Astrocyte (in vitro differentiated cells and primary cell): ENCODE results near the gene FBN2. TPM values are rescaled to one million over a fixed set of nuclear protein-coding genes. Genes with fewer than 3 reads are reported as not detected.

Experiments
- DNase-seq: peaks from one replicate; pipeline ENCODE4 v3.0.0-alpha.2; 2010; ENCODE audit warnings: low read depth
- FAIRE-seq: peaks from 2 replicates; lab custom pipeline; 2011; peaks lifted over from hg19 to GRCh38; lab: Jason Lieb, UNC
- H2AFZ ChIP-seq: 2 replicates; pipeline ENCODE4 v1.6.0; 2012; ENCODE audit warnings: low read depth, low read length, inconsistent platforms
- H3K27ac ChIP-seq: 2 replicates; pipeline ENCODE4 v1.5.1; 2011; ENCODE audit warnings: low read depth, low read length, inconsistent platforms
- H3K27me3 ChIP-seq: 2 replicates; pipeline ENCODE4 v1.6.0; 2011; ENCODE audit warnings: low read length, inconsistent platforms; ENCODE audit not compliant: insufficient read depth
- H3K36me3 ChIP-seq: 2 replicates; pipeline ENCODE4 v1.5.1; 2011; ENCODE audit warnings: low read length, inconsistent platforms; ENCODE audit not compliant: insufficient read depth
- H3K4me1 ChIP-seq: 2 replicates; pipeline ENCODE4 v1.5.1; 2011; ENCODE audit warnings: low read length, inconsistent platforms; ENCODE audit not compliant: insufficient read depth
- H3K4me2 ChIP-seq: 2 replicates; pipeline ENCODE4 v1.6.0; 2012; ENCODE audit warnings: low read length, inconsistent platforms
- H3K4me3 ChIP-seq: 2 replicates; pipeline ENCODE4 v1.5.1; 2011; ENCODE audit warnings: low read depth, mild to moderate bottlenecking, low read length, inconsistent platforms; ENCODE audit not compliant: insufficient read depth
- H3K79me2 ChIP-seq: 2 replicates; pipeline ENCODE4 v1.6.0; 2012; ENCODE audit warnings: mild to moderate bottlenecking, low read length, inconsistent platforms; ENCODE audit not compliant: insufficient read depth
- H3K9ac ChIP-seq: 2 replicates; pipeline ENCODE4 v1.6.0; 2012; ENCODE audit warnings: mild to moderate bottlenecking, low read length, inconsistent platforms
- H3K9me3 ChIP-seq: 2 replicates; pipeline ENCODE4 v1.5.1; 2012; ENCODE audit warnings: low read depth, mild to moderate bottlenecking, low read length, inconsistent platforms; ENCODE audit not compliant: insufficient read depth
- H4K20me1 ChIP-seq: 2 replicates; pipeline ENCODE4 v1.6.0; 2012; ENCODE audit warnings: low read length, inconsistent platforms; ENCODE audit not compliant: insufficient read depth
- H3K27ac Mint-ChIP-seq: one replicate; pipeline ENCODE4 v1.8.0; 2021; ENCODE audit warnings: mild to moderate bottlenecking, mixed read lengths; ENCODE audit not compliant: unreplicated experiment
- H3K27me3 Mint-ChIP-seq: one replicate; pipeline ENCODE4 v1.8.0; 2021; ENCODE audit warnings: low read depth, mixed read lengths; ENCODE audit not compliant: unreplicated experiment
- H3K36me3 Mint-ChIP-seq: one replicate; pipeline ENCODE4 v1.8.0; 2021; ENCODE audit warnings: low read depth, mixed read lengths; ENCODE audit not compliant: unreplicated experiment
- H3K4me1 Mint-ChIP-seq: one replicate; pipeline ENCODE4 v1.8.0; 2021; ENCODE audit warnings: low read depth, mixed read lengths; ENCODE audit not compliant: unreplicated experiment
- H3K4me3 Mint-ChIP-seq: one replicate; pipeline ENCODE4 v1.8.0; 2021; ENCODE audit warnings: mild to moderate bottlenecking, moderate library complexity, mixed read lengths; ENCODE audit not compliant: unreplicated experiment
- H3K9me3 Mint-ChIP-seq: one replicate; pipeline ENCODE4 v1.8.0; 2021; ENCODE audit warnings: mild to moderate bottlenecking, mixed read lengths; ENCODE audit not compliant: unreplicated experiment
- CTCF ChIP-seq: IDR thresholded peaks from 2 replicates; pipeline ENCODE4 v1.5.1; 2011; ENCODE audit warnings: low read depth, mild to moderate bottlenecking, inconsistent platforms, low read length, moderate library complexity; ENCODE audit not compliant: insufficient read depth
- EZH2 ChIP-seq: IDR thresholded peaks from 2 replicates; pipeline ENCODE4 v1.6.1; 2012; ENCODE audit warnings: mild to moderate bottlenecking, low read length, inconsistent platforms; ENCODE audit not compliant: insufficient read depth
- total RNA-seq: library from RNA; stranded (reverse); gene quantifications from 2 replicates; pipeline ENCODE4 v1.2.1, GENCODE V29; 2021

The FBN2 gene
- total RNA-seq, 1 donor from 2014 or later = 176 TPM

GRCh38 chr5:128579639-128580038, 41.6 kb upstream of the FBN2 start:
- H2AFZ ChIP-seq = no peak overlapping the region
- Mint-ChIP-seq H3K27ac (peak overlapping the region; percentile 92), H3K27me3 (no peaks in the 10 kb centered on the region), H3K4me3 (no peak overlapping the region), H3K4me1 (peaks cover 19% of the 10 kb centered on the region), H3K9me3 (no peaks in the 10 kb centered on the region), H3K36me3 (no peaks in the 10 kb centered on the region)
- no peak overlapping the region for H3K4me3 ChIP-seq
- H4K20me1 ChIP-seq = no peaks in the 10 kb centered on the region
- H3K4me2 ChIP-seq = no peak overlapping the region
- no peak for TF ChIP-seq CTCF
- no peak for TF ChIP-seq EZH2
- no peaks in the 10 kb centered on the region for H3K36me3 ChIP-seq
- no peak overlapping the region for H3K27ac ChIP-seq
- peak; percentile 4 for DNase-seq
- no peaks in the 10 kb centered on the region for H3K79me2 ChIP-seq
- no peaks in the 10 kb centered on the region for H3K4me1 ChIP-seq
- no peak for FAIRE-seq
- H3K9ac ChIP-seq = no peak overlapping the region
- no peaks in the 10 kb centered on the region for H3K9me3 ChIP-seq
- H3K27me3 ChIP-seq = no peaks in the 10 kb centered on the region

- Mint-ChIP-seq H3K27ac (peak overlapping the region; percentile 92), H3K36me3 (no peaks in the 10 kb centered on the region), H3K27me3 (no peaks in the 10 kb centered on the region), H3K4me1 (peaks cover 24% of the 10 kb centered on the region), H3K9me3 (no peaks in the 10 kb centered on the region), H3K4me3 (no peak overlapping the region)
- Histone ChIP-seq H3K9ac (no peak overlapping the region), H3K4me1 (peaks cover 3% of the 10 kb centered on the region), H3K36me3 (no peaks in the 10 kb centered on the region), H3K27ac (no peak overlapping the region), H3K79me2 (no peaks in the 10 kb centered on the region), H3K4me2 (no peak overlapping the region), H2AFZ (no peak overlapping the region), H4K20me1 (no peaks in the 10 kb centered on the region), H3K27me3 (no peaks in the 10 kb centered on the region), H3K9me3 (no peaks in the 10 kb centered on the region), H3K4me3 (no peak overlapping the region)
- FAIRE-seq (peak; percentile 64), DNase-seq (peak; percentile 76)
- TF ChIP-seq EZH2 (no peak), CTCF (no peak)
These were observed 41.0 kb upstream of the FBN2 start for GRCh38 chr5:128579093-128579492.

GRCh38 chr5:128574041-128574440, 36.0 kb upstream of the FBN2 start:
- peaks cover 35% of the 10 kb centered on the region for H3K4me1 Mint-ChIP-seq

More at GRCh38 chr5:128574041-128574440, 36.0 kb upstream of the FBN2 start:
- Histone ChIP-seq H4K20me1 (no peaks in the 10 kb centered on the region), H3K4me1 (peaks cover 9% of the 10 kb centered on the region), H3K9ac (no peak overlapping the region), H3K79me2 (no peaks in the 10 kb centered on the region), H3K4me2 (no peak overlapping the region), H3K9me3 (no peaks in the 10 kb centered on the region), H3K27ac (no peak overlapping the region), H3K4me3 (no peak overlapping the region), H3K27me3 (no peaks in the 10 kb centered on the region), H2AFZ (no peak overlapping the region), H3K36me3 (no peaks in the 10 kb centered on the region)
- peak; percentile 36 for DNase-seq
- peak overlapping the region; percentile 30 for H3K27ac Mint-ChIP-seq
- no peaks in the 10 kb centered on the region for H3K27me3 Mint-ChIP-seq
- FAIRE-seq = no peak
- H3K4me3 Mint-ChIP-seq = no peak overlapping the region
- H3K36me3 Mint-ChIP-seq = no peaks in the 10 kb centered on the region
- no peaks in the 10 kb centered on the region for H3K9me3 Mint-ChIP-seq
- TF ChIP-seq EZH2 = no peak
- no peak for TF ChIP-seq CTCF
